ENCODE results near the gene LPP. TPM values are rescaled to one million over a fixed set of nuclear protein-coding genes. Genes with fewer than 3 reads are reported as not detected.

LPP gene
- polyA plus RNA-seq, 1 experiment = 76.3 TPM

DNA sequence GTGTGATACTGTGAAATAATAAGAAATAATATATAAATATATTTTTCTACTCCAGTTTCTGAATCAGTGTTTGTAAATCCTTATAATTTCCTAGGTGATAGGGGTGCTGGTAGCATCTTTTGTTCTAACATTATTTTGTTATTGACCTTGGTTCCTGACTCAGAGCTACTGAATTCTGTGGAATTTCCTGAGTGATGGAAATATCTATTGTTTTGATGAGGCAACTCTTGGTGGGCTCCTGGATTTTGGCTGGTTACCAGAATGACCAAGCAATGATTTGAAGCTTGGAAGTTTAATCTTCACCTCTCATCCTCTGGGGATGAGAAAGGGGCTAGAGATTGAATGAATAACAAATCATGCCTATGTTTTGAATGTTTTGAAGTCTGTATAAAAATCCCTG, 377.3 kb downstream of the LPP start:
- no peak overlapping the region for H3K27ac ChIP-seq (ENCODE audit: low read depth, low read length)
- no peaks in the 10 kb centered on the region for H3K9me3 ChIP-seq (ENCODE audit: control insufficient read depth, insufficient read depth, low read length)
- no peak overlapping the region for H3K4me3 ChIP-seq (ENCODE audit: low read depth, low read length)
- no peak for DNase-seq (ENCODE audit: low read depth, low spot score)
- H3K27me3 ChIP-seq (ENCODE audit: control insufficient read depth, insufficient read depth, low read length) = no peaks in the 10 kb centered on the region
- TF ChIP-seq CTCF (IDR thresholded peaks at IDR 0.05; ENCODE audit: low read depth, low read length) = no peak
- ChIA-PET POLR2A (no interaction called here), CTCF (interaction anchor here (0.9 to 2.1 kb wide), 4 partner anchors 424 to 791 kb away, joined by 3 to 9 read pairs (median 4); no protein-coding TSS in a partner anchor)

- H3K4me3 ChIP-seq (ENCODE audit: low read depth, low read length) = no peak overlapping the region
- DNase-seq (ENCODE audit: low read depth, low spot score) = no peak
- no peak overlapping the region for H3K27ac ChIP-seq (ENCODE audit: low read depth, low read length)
- ChIA-PET CTCF (interaction anchor here (1.1 to 3.9 kb wide), 5 partner anchors 14 to 795 kb away, joined by 3 to 14 read pairs (median 3); no protein-coding TSS in a partner anchor), POLR2A (no interaction called here)
- no peaks in the 10 kb centered on the region for H3K9me3 ChIP-seq (ENCODE audit: control insufficient read depth, insufficient read depth, low read length)
- TF ChIP-seq CTCF (IDR thresholded peaks at IDR 0.05; ENCODE audit: low read depth, low read length) = no peak
- H3K27me3 ChIP-seq (ENCODE audit: control insufficient read depth, insufficient read depth, low read length) = no peaks in the 10 kb centered on the region
Observed at GRCh38 chr3:188533172-188533571, 379.2 kb downstream of the LPP start.

GRCh38 chr3:188533612-188534357, 379.8 kb downstream of the LPP start:
- no peak for DNase-seq (ENCODE audit: low read depth, low spot score)
- H3K27me3 ChIP-seq (ENCODE audit: control insufficient read depth, insufficient read depth, low read length) = no peaks in the 10 kb centered on the region
- no peaks in the 10 kb centered on the region for H3K9me3 ChIP-seq (ENCODE audit: control insufficient read depth, insufficient read depth, low read length)
- TF ChIP-seq CTCF (IDR thresholded peaks at IDR 0.05; ENCODE audit: low read depth, low read length) = no peak
- no peak overlapping the region for H3K4me3 ChIP-seq (ENCODE audit: low read depth, low read length)
- ChIA-PET POLR2A (no interaction called here), CTCF (interaction anchor here (1.1 to 3.9 kb wide), 4 partner anchors 13 to 794 kb away, joined by 3 to 14 read pairs (median 5); no protein-coding TSS in a partner anchor)
- H3K27ac ChIP-seq (ENCODE audit: low read depth, low read length) = no peak overlapping the region

DNA sequence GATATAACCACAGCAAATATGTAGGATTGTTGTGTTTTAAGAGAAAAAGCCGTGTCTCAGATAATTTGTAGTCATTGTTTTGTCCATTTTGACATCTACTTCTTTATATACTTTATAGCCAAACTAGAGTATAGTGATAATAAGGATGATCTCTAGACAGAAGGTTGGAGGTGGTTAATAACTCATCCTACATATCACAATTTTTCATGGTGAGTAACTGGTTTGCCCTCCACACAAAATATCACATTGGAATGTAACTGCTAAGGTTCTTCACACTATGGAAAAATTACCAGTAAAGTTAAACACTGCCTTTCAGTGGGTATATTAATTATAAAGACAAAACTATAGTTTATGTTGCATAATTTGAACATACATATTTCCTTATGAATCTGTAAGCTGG, 380.7 kb downstream of the LPP start:
- no peak for TF ChIP-seq CTCF (IDR thresholded peaks at IDR 0.05; ENCODE audit: low read depth, low read length)
- DNase-seq (ENCODE audit: low read depth, low spot score) = no peak
- H3K27ac ChIP-seq (ENCODE audit: low read depth, low read length) = no peak overlapping the region
- ChIA-PET CTCF (interaction anchor here (3.9 kb wide), 1 partner anchor 420 kb away, joined by 14 read pairs; no protein-coding TSS in a partner anchor), POLR2A (no interaction called here)
- H3K9me3 ChIP-seq (ENCODE audit: control insufficient read depth, insufficient read depth, low read length) = no peaks in the 10 kb centered on the region
- no peaks in the 10 kb centered on the region for H3K27me3 ChIP-seq (ENCODE audit: control insufficient read depth, insufficient read depth, low read length)
- no peak overlapping the region for H3K4me3 ChIP-seq (ENCODE audit: low read depth, low read length)

- Histone ChIP-seq H3K4me3 (ENCODE audit: low read depth, low read length) (no peak overlapping the region), H3K9me3 (ENCODE audit: control insufficient read depth, insufficient read depth, low read length) (no peaks in the 10 kb centered on the region), H3K27ac (ENCODE audit: low read depth, low read length) (no peak overlapping the region), H3K27me3 (ENCODE audit: control insufficient read depth, insufficient read depth, low read length) (no peaks in the 10 kb centered on the region)
- no peak for DNase-seq (ENCODE audit: low read depth, low spot score)
- CTCF ChIA-PET = no interaction called here
- POLR2A ChIA-PET = no interaction called here
- no peak for TF ChIP-seq CTCF (IDR thresholded peaks at IDR 0.05; ENCODE audit: low read depth, low read length)
Observed at GRCh38 chr3:188537606-188538005, 383.6 kb downstream of the LPP start.
